ENCODE data around the gene ABCB9.

DNA sequence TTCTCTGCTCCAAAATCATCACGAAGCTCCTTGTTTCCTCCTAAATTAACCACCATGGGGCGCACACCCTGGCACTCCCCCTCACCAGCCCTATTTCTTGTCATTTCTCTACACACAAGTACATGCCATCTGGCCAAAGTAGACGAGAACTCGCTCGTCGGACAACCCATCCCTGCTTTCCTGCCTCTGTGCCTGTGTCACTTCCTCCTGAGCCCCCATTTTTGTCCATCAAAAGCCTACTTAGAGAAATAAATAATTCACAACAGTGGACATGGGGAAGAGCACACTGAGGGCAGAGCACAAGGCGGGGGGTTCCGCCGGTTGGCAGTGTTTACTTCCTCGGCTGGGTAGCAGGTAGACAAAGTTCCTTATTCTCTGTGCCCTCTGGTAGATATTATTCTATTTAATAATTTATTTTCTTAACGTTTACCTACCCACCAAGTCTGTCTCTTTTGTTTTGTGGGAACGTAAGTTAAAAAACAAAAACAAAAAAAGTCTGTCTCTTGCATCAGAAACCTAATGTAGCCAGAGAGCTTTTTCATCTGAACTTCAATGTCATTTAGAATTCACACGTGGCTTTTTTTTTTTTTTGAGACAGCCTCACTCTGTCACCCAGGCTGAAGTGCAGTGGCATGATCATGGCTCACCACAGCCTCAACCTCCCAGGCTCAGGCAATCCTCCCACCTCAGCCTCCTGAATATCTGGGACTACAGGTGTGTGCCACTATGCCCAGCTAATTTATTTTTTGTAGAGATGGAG, 76.3 kb downstream of the ABCB9 start:
- TF ChIP-seq EZH2 (IDR thresholded peaks at IDR 0.05; ENCODE audit: borderline replicate concordance, insufficient read depth, low read depth, low read length, poor library complexity, severe bottlenecking) = no peak
- TF ChIP-seq, protein P1, sequence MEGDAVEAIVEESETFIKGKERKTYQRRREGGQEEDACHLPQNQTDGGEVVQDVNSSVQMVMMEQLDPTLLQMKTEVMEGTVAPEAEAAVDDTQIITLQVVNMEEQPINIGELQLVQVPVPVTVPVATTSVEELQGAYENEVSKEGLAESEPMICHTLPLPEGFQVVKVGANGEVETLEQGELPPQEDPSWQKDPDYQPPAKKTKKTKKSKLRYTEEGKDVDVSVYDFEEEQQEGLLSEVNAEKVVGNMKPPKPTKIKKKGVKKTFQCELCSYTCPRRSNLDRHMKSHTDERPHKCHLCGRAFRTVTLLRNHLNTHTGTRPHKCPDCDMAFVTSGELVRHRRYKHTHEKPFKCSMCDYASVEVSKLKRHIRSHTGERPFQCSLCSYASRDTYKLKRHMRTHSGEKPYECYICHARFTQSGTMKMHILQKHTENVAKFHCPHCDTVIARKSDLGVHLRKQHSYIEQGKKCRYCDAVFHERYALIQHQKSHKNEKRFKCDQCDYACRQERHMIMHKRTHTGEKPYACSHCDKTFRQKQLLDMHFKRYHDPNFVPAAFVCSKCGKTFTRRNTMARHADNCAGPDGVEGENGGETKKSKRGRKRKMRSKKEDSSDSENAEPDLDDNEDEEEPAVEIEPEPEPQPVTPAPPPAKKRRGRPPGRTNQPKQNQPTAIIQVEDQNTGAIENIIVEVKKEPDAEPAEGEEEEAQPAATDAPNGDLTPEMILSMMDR (IDR thresholded peaks at IDR 0.05) = no peak

Measured in B cell (primary cell).